HG02870 (cell line): ENCODE measurements around the gene HOXA10.

Experiments
- ATAC-seq: cut with Tn5 transposase; IDR thresholded peaks from one replicate; pipeline ENCODE4 v1.9.1; 2021; ENCODE audit warnings: mild to moderate bottlenecking, moderate library complexity; ENCODE audit not compliant: unreplicated experiment

Gene HOXA10

GRCh38 chr7:27168265-27168947 lies 5.7 kb downstream of the HOXA10 start:
- ATAC-seq: no peak

GRCh38 chr7:27167916-27168264 lies 6.2 kb downstream of the HOXA10 start:
- ATAC-seq: no peak

GRCh38 chr7:27166531-27167505 lies 7.3 kb downstream of the HOXA10 start:
- ATAC-seq: no peak

GRCh38 chr7:27165996-27166530 lies 8.1 kb downstream of the HOXA10 start:
- no peak for ATAC-seq

DNA sequence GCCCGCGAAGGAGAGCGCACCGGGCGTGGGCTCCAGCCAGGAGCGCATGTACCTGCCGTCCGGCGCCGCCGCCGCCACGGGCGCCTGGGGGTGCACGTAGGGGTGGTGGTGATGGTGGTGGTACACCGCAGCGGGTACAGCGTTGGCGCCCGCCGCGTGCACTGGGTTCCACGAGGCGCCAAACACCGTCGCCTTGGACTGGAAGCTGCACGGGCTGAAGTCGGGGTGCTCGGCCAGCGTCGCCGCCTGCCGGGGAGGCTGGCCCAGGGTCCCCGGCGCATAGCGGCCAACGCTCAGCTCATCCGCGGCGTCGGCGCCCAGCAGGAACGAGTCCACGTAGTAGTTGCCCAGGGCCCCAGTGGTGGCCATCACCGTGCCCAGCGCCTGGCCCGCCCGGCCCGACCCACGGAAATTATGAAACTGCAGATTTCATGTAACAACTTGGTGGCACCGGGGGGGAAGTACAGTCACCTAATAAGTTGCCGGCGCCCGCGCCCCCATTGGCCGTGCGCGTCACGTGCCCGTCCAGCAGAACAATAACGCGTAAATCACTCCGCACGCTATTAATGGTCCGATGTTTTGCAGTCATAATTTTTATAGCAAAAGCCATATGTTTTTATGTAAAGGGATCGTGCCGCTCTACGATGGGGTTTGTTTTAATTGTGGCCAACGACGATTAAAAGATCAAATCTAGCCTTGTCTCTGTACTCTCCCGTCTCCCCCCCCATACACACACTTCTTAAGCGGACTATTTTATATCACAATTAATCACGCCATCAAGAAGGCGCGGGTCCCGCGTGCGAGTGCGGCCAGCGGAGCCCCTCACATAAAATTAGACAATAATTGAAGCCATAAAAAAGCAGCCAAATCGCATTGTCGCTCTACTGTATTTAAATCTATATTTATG lies 8.8 kb downstream of the HOXA10 start, which contains the start of gene HOXA9:
Gene HOXA9, minus strand, starts transcription at position 449 of the 907 bp plus-strand sequence. Its CDS starts 80 bp downstream, at position 369.
- ATAC-seq: no peak

GRCh38 chr7:27164367-27165088 lies 9.6 kb downstream of the HOXA10 start:
- no peak for ATAC-seq

DNA sequence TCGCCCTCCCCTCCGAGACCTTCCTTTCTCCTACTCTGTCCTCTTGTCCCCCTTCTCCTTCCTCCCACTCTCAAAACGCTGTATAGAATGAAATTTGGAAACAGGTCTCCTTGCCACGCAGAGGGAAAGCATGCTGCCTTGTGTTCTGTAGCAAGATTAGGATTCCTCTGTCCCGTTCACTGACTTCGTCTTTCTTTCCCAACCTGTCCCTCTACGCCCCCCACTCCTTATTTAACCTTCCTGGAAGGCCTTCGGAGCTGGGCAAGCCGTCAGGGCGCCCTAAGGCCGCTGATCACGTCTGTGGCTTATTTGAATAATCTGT lies 10.1 kb downstream of the HOXA10 start:
- no peak for ATAC-seq

DNA sequence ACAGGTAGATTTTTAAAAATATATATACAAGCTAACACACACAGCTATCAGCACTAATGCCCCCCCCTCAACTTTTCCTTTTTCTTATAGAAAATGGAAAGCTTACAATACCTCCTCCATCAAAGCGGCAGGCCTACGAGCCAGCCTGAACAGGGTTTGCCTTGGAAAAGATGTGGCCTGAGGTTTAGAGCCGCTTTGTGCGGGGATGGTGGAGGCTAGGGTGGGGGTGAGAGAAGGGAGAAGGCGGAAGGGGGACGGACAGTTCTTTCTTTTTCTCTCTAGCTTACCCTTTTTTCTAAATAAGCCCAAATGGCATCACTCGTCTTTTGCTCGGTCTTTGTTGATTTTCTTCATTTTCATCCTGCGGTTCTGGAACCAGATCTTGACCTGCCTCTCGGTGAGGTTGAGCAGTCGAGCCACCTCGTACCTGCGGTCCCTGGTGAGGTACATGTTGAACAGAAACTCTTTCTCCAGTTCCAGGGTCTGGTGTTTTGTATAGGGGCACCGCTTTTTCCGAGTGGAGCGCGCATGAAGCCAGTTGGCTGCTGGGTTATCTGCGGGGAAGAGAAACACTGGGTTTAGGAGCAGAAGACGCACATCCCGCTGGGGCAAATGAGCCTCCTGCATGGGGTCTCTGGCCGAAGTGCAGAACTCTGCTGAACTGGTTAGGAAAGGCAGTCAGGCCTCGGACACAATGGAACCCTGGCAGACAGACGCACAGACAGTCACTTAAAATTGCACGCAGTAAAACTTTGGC lies 10.7 kb downstream of the HOXA10 start:
- ATAC-seq: no peak

GRCh38 chr7:27162561-27163287 lies 11.4 kb downstream of the HOXA10 start:
- no peak for ATAC-seq

DNA sequence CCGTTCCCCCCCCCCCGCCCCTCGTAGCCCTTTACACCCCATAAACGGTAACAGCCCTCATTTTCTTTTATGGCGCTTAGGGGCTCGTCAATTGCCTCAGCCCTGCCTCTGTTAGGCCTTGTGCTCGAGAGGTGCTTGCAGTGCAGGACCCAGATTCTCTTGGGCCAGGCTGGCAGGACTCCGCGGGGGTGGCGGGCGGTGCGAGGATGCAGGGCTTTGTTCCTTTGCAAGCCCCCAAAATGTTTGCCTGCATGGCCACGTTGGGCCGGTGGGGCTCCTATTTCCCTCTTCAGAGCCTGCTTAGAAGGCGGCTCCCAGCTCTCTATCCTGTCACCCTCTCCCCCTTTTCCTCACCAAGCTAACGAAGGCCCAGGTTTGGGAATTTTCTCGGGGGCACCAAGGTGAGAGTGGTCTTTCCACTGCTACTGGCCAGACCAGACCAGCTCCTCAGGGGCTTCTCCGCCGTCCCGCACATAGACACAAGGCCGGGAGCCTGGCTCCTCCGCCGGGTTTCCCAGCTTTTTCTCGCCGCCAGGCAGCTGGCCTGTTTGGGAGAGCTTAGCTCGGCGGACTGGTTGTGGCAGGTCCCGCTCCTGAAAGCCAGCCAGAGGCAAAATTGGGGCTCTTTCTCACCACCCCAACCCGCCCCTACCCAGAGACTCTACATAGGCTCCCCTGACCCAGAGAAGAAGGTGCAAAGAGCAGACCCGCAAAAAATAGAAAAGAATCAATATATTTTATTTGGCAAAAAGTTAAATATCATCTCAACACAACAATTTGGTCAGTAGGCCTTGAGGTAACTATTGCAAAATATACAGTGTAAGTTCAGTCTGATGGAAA lies 12.2 kb downstream of the HOXA10 start:
- ATAC-seq: no peak

GRCh38 chr7:27161214-27161720 lies 12.9 kb downstream of the HOXA10 start:
- ATAC-seq: no peak

DNA sequence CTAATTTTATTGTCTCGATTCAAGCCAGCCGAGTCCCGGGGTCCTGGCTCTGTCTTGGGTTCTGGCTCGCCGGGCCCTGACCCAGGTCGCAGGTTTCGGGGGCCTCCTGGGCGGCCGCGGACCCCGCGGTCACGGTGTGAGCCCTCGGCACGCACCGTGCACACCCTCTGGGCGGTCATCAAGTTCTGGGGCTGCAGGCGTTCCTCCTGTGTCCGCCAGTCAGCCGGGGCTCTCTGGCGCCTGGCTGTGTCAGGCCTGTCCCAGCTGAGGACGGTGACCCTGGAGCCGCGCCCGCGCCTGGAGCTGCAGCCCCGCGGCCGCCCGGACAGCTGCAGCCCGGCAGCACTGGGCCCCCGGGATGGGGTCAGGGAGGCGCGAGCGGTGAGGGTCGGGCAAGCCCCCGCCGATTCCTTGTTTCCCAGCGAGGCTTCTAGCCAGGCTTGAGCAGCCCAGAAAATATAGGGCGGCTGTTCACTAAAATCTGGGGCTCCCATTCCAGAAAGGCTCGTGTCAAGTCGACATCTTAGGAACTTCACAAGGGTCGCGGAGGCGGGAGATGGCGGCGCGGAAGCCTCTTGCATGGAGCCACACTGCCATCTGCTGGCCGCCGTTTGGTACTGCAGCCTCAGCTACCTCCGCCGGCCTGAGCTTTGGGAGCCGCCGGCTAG lies 13.4 kb downstream of the HOXA10 start:
- ATAC-seq: peak; percentile 66

GRCh38 chr7:27160145-27160545 lies 14.0 kb downstream of the HOXA10 start:
- ATAC-seq: no peak

DNA sequence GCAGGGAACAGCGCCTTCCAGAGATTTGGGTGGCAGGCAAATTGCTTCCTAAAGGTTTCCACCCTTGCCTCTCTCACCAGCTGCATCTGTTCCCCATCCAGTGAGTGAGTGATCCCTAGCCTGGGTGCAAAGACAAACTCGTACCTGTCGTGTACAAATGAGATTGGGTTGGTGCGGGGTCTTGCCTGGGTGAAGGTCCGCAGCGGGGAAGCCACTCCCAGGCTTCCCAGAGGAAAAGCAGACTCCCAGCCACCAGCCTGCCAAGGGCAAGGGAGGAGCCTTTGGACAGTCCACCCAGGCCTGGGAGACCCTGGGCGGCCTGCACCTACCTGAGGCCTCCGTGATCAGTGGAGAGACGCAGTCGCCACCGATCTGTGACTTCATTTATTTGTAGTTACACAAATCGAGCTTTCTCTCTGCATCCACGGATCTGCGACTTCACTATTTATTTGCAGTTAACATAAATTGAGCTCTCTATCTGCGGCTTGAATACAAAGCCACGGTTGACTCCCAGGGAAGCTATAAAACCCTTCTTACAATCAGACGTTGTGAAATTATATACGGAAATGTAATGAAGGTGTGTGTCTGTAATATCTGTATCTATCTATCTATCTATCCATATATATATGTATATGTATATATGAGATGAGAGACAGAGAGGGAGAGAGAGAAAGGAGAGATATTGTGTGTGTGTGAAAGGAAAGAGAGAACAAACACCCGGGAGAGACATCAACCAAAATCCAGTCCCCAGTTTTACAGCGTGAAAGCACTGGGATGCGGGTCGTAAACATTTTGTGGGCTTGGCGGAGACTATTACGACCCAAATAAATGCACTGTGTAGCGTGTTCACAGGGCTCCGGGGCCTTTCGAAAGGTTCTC lies 14.6 kb downstream of the HOXA10 start:
- no peak for ATAC-seq

DNA sequence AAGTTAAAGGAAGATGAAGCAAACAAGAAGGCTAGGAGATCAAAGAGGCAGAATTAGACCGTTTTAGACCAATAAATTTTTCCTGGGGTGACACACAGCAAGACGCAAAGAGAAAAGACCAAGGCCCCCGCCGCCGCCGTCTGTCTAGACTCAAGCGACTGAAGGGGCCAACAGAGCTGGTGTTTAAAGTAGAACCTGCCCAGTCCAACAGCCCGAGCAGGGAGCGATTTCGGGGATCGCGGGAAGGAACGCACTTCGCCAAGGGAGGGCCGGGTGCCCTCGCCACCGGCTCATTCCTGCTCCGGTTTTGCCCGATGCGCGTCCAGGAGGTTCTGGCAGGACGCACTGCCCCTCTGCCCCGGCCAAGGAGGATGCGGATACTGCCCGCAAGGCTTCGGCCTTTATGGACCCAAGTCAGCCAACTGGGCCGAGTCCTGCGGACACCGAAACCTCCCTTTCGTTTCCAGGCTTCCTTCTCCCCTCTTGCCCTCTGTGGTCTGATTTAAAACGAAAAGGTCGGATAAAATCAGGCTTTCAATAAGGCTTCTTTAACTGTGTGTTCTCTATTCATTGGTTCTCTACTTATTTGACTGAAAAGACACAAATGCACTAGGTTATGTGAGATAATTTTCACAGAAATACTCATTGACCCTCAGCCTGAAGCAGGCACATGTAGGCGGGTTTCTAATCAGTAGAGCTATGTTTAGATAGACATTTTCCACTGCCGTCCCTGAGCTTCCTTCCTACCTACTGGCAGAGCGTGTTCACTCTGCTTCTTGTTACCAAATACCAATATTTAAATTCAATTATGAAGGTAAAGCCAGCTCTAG lies 15.5 kb downstream of the HOXA10 start:
- no peak for ATAC-seq
